ENCODE data around the gene PC. TPM values are rescaled to one million over a fixed set of nuclear protein-coding genes. Genes with fewer than 3 reads are reported as not detected.

Gene PC
- total RNA-seq, 4 donors from 2014 or later = 91.0 to 240 (median 134) TPM

DNA sequence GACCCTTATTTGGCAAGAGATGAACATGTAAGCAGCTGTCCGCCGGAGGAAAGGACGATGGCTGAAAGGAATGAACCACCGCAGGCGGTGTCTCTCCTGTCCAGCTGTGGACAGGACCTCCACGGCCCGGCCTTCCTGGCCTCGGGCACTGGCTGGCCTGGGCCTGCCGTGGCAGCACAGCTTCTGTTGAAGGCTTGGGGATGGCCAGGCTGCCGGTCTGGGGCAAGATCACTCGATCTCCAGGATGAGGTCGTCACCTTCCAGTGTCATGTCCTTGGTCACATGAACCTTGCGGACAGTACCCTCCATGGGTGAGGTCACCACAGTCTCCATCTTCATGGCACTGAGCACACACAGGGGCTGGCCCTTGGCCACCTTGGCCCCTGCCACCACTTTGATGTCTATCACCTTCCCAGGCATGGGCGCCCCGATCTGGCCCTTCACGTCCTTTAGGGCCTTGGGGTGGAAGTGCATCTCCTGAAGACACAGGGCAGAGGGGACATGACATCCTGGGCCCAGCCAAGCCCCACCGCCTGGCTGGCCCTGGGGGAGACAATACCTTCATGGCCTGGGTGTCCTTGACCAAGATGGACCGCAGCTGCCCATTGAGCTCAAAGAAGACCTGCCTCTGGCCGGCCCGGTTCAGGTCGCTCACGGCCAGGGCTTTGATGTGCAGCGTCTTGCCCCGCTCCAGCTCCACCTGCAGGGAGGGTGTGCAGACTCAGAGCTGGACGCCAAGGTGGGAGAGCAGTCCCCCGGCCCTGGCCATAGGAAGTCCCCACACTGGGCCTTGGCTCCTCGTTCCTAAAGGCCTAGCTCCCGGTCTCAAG is 109.3 kb downstream of the PC start:
- DNase-seq (ENCODE audit: low spot score) (peak; percentile 18), ATAC-seq (ENCODE audit: low FRiP score) (no peak)
- TF ChIP-seq CTCF (IDR thresholded peaks at IDR 0.05) = no peak

DNA sequence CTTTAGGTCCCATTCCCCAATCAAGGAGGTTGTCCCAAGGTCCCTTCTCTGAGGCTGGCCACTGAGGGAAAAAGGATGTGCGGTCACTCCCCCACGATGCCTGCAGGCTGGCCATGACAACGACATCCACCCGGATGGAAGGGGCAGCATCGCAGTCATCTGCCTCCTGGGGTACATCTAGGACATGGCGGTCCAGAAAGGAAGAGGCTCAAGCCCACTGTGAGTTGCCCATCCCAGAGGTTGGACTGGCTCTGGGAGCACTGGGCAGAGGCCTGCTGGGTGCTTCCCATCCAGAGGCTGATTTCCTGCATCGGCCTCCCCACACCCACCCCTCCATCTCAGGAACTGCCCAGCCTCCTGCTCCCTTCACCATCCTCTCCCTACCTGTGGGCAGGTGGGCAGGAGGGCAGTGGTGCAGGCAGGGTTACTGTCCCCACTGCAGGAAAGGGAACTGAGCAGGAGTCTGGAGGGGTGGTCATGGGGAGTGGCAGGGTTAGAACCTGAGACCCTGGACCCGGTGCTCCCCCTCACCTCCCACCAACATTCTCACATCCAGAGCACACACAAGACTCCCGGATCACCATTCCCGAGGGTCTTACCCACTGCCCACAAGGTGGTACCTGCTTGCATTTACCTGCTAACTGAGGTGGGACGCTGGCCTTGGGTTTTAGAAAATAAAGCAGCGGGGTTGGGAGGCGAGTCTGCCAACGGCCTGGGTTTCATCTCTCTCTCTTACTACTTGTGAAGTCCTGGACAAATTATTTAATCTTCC is 110.5 kb downstream of the PC start:
- TF ChIP-seq CTCF (IDR thresholded peaks at IDR 0.05) = no peak
- ATAC-seq (ENCODE audit: low FRiP score) (no peak), DNase-seq (ENCODE audit: low spot score) (peak; percentile 18)

DNA sequence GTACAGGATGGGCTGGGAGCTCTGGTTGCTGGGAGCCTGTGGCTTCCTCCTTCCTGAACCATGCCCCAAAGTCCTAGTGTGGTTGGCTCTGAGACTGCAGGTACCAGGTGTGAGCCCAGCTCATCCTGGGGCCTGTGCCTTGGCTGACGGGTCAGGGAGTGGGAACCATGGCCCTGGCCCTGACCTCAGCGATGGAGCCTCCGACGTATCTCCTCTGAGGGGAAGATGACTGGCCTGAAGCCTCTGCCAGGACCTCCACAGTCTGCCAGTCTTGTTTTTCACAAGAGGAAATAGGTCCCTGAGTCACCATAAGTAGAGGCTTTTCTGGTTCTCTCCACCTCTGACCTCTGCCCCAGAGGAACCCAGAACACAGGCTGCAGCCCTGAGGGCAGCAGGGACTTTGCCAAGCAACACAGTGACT is 111.5 kb downstream of the PC start:
- ATAC-seq (ENCODE audit: low FRiP score) (no peak), DNase-seq (ENCODE audit: low spot score) (peak; percentile 14)
- no peak for TF ChIP-seq CTCF (IDR thresholded peaks at IDR 0.05)

- no peak for TF ChIP-seq CTCF (IDR thresholded peaks at IDR 0.05)
- ATAC-seq (ENCODE audit: low FRiP score) = no peak
- DNase-seq (ENCODE audit: low spot score) = peak; percentile 17
Observed at GRCh38 chr11:66845876-66846212, 112.3 kb downstream of the PC start.

GRCh38 chr11:66845143-66845875 is 112.9 kb downstream of the PC start:
- ATAC-seq (ENCODE audit: low FRiP score) = no peak
- TF ChIP-seq CTCF (IDR thresholded peaks at IDR 0.05) = no peak
- DNase-seq (ENCODE audit: low spot score) = no peak

DNA sequence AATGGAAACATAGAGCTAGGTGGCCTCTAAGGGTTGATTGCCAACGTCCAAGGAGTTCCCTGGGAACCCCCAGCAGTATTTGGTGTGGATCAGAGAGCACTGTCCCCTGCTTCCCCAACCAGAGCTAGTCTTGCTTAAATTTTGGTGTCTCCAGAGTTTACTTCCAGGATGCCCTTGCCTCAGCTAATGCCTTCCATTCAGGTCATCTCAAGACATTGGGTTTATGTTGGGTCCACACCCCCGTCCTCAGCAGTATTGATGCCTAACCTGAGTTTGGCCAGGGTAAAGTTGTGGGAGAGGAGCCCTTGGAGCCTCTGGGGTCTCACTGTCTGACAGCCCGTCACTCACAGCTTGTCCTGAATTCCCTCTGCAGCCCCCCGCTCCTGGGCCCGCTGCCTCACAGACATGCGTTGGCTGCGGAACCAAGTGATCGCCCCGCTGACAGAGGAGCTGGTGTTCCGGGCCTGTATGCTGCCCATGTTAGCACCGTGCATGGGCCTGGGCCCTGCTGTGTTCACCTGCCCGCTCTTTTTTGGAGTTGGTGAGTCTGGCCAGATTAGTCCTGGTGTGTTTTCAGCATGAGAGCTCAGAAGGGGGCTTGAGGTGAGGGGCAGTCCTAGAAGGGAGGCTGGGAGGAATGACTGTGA is 113.6 kb downstream of the PC start:
- DNase-seq (ENCODE audit: low spot score) = no peak
- no peak for TF ChIP-seq CTCF (IDR thresholded peaks at IDR 0.05)
- ATAC-seq (ENCODE audit: low FRiP score) = no peak
